HG03108 (cell line): ENCODE results near the gene EMC10.

Experiments used
- ATAC-seq: cut with Tn5 transposase; IDR thresholded peaks from one replicate; pipeline ENCODE4 v1.9.1; 2021; ENCODE audit warnings: moderate library complexity; ENCODE audit not compliant: unreplicated experiment

Gene EMC10

GRCh38 chr19:50495020-50495531, 18.8 kb downstream of the EMC10 start:
- ATAC-seq, result no peak

GRCh38 chr19:50496189-50497021, 20.1 kb downstream of the EMC10 start:
- ATAC-seq, result no peak

GRCh38 chr19:50497022-50497405, 20.7 kb downstream of the EMC10 start:
- no peak for ATAC-seq

GRCh38 chr19:50498219-50499056, 22.1 kb downstream of the EMC10 start:
- ATAC-seq, result no peak

GRCh38 chr19:50500060-50500752, 23.9 kb downstream of the EMC10 start:
- ATAC-seq, result no peak

GRCh38 chr19:50500753-50501151, 24.4 kb downstream of the EMC10 start:
- no peak for ATAC-seq

- ATAC-seq, result no peak
Observed at GRCh38 chr19:50501186-50501567, 24.9 kb downstream of the EMC10 start.

GRCh38 chr19:50501568-50502475, 25.5 kb downstream of the EMC10 start:
- no peak for ATAC-seq

GRCh38 chr19:50505856-50506611, 29.7 kb downstream of the EMC10 start:
- no peak for ATAC-seq

- no peak for ATAC-seq
Observed at GRCh38 chr19:50506700-50507099, 30.4 kb downstream of the EMC10 start.

- no peak for ATAC-seq
Observed at GRCh38 chr19:50507376-50507775, 31.1 kb downstream of the EMC10 start.

GRCh38 chr19:50508843-50509190, 32.5 kb downstream of the EMC10 start:
- ATAC-seq, result no peak

- no peak for ATAC-seq
Observed at GRCh38 chr19:50509366-50509765, 33.1 kb downstream of the EMC10 start.

GRCh38 chr19:50510121-50510670, 33.9 kb downstream of the EMC10 start:
- no peak for ATAC-seq

- ATAC-seq, result no peak
Observed at GRCh38 chr19:50510700-50511068, 34.4 kb downstream of the EMC10 start.

GRCh38 chr19:50511069-50511822, 34.9 kb downstream of the EMC10 start, which contains the start of gene JOSD2:
JOSD2 (minus strand) TSS chr19:50511191; CDS start chr19:50510431, 760 bp downstream.
- peak; percentile 85 for ATAC-seq

- no peak for ATAC-seq
Observed at GRCh38 chr19:50512112-50512998, 36.0 kb downstream of the EMC10 start.
